GM23338 (cell line): ENCODE data around the gene TRIM31. TPM values are rescaled to one million over a fixed set of nuclear protein-coding genes. Genes with fewer than 3 reads are reported as not detected.

Experiments used
- ATAC-seq: fragments of 200-7000 bp; cut with Tn5 transposase; 3 replicates; pipeline ENCODE4 v1.9.1; 2020
- DNase-seq: peaks from one replicate; pipeline ENCODE4 v3.0.0-alpha.2; 2015; ENCODE audit warnings: low spot score
- H2AFZ ChIP-seq: fragments of 200-600 bp; sonication (generic); 2 replicates; pipeline ENCODE4 v1.8.0; 2016; ENCODE audit warnings: antibody characterized with exemption, mild to moderate bottlenecking, moderate library complexity
- H3F3A ChIP-seq: fragments of 200-600 bp; sonication (generic); replicated peaks from 2 replicates; pipeline ENCODE4 v1.8.0; 2017; ENCODE audit warnings: antibody characterized with exemption, mixed run types, low read depth
- H3K27ac ChIP-seq: fragments of 200-600 bp; sonication (generic); 2 replicates; pipeline ENCODE4 v1.6.1; 2016; ENCODE audit warnings: low read depth
- H3K27me3 ChIP-seq: fragments of 200-600 bp; sonication (generic); 2 replicates; pipeline ENCODE4 v1.8.0; 2016; ENCODE audit warnings: mild to moderate bottlenecking, mixed run types, moderate library complexity; ENCODE audit not compliant: insufficient read depth
- H3K36me3 ChIP-seq: fragments of 200-600 bp; sonication (generic); 2 replicates; pipeline ENCODE4 v1.8.0; 2016; ENCODE audit warnings: mild to moderate bottlenecking; ENCODE audit not compliant: insufficient read depth
- H3K4me1 ChIP-seq: fragments of 200-600 bp; sonication (generic); 2 replicates; pipeline ENCODE4 v1.8.0; 2016; ENCODE audit warnings: mild to moderate bottlenecking, moderate library complexity; ENCODE audit not compliant: insufficient read depth
- H3K4me2 ChIP-seq: fragments of 200-600 bp; sonication (generic); 2 replicates; pipeline ENCODE4 v1.7.1; 2017; ENCODE audit warnings: mixed run types
- H3K4me3 ChIP-seq: fragments of 200-600 bp; sonication (generic); 2 replicates; pipeline ENCODE4 v1.6.1; 2016; ENCODE audit warnings: mixed run types
- H3K79me2 ChIP-seq: fragments of 200-600 bp; sonication (generic); replicated peaks from 2 replicates; pipeline ENCODE4 v1.8.0; 2017; ENCODE audit warnings: mild to moderate bottlenecking; ENCODE audit not compliant: insufficient read depth
- H3K9me2 ChIP-seq: fragments of 200-600 bp; sonication (generic); 2 replicates; pipeline ENCODE4 v1.8.0; 2017; ENCODE audit not compliant: insufficient read depth
- H4K20me1 ChIP-seq: fragments of 200-600 bp; sonication (generic); replicated peaks from 2 replicates; pipeline ENCODE4 v1.8.0; 2017; ENCODE audit warnings: mild to moderate bottlenecking; ENCODE audit not compliant: insufficient read depth
- H3K27ac Mint-ChIP-seq: 2 replicates; pipeline ENCODE4 v1.8.0; 2020; ENCODE audit warnings: inconsistent platforms, mild to moderate bottlenecking, moderate library complexity, mixed read lengths
- H3K27me3 Mint-ChIP-seq: 3 replicates; pipeline ENCODE4 v1.8.0; 2022; ENCODE audit warnings: low read depth, mild to moderate bottlenecking, moderate library complexity, mixed read lengths, inconsistent platforms; ENCODE audit not compliant: insufficient read depth, poor library complexity
- H3K36me3 Mint-ChIP-seq: 3 replicates; pipeline ENCODE4 v1.8.0; 2021; ENCODE audit warnings: low read depth, mild to moderate bottlenecking, inconsistent platforms, moderate library complexity, mixed read lengths
- H3K4me1 Mint-ChIP-seq: 3 replicates; pipeline ENCODE4 v1.8.0; 2020; ENCODE audit warnings: mild to moderate bottlenecking, inconsistent platforms, mixed read lengths
- H3K4me3 Mint-ChIP-seq: 3 replicates; pipeline ENCODE4 v1.8.0; 2021; ENCODE audit warnings: moderate library complexity, mild to moderate bottlenecking, inconsistent platforms, mixed read lengths
- H3K9me3 Mint-ChIP-seq: 3 replicates; pipeline ENCODE4 v1.8.0; 2020; ENCODE audit warnings: moderate library complexity, mild to moderate bottlenecking, inconsistent platforms, mixed read lengths
- CREB1 ChIP-seq: fragments of 250-450 bp; sonication (Bioruptor Pico); IDR thresholded peaks from 2 replicates; pipeline ENCODE4 v1.5.0; 2020; ENCODE audit warnings: low read depth, mild to moderate bottlenecking, moderate library complexity
- CTCF ChIP-seq, 2 experiments: fragments of 200-600 bp in 1 of 2; sonication (generic) in 1 of 2; conservative IDR thresholded peaks; 2 replicates each; pipeline versions ENCODE4 v1.5.1 to v1.6.1; 2016 to 2017; ENCODE audit warnings: antibody characterized with exemption in 2 of 2, low read depth in 2 of 2, mild to moderate bottlenecking in 2 of 2, moderate library complexity in 1 of 2
- ETS1 ChIP-seq: IDR thresholded peaks from 2 replicates; pipeline ENCODE4 v1.6.1; 2016; ENCODE audit warnings: antibody characterized with exemption
- EZH2 ChIP-seq: fragments of 200-600 bp; sonication (generic); IDR thresholded peaks from one replicate; pipeline ENCODE4 v1.8.0; 2017; ENCODE audit warnings: antibody characterized with exemption, mild to moderate bottlenecking, low read depth; ENCODE audit not compliant: unreplicated experiment
- EZH2phosphoT487 ChIP-seq: fragments of 200-600 bp; sonication (generic); IDR thresholded peaks from one replicate; pipeline ENCODE4 v1.8.1; 2018; ENCODE audit warnings: antibody characterized with exemption; ENCODE audit not compliant: unreplicated experiment
- JUNB ChIP-seq: IDR thresholded peaks from one replicate; pipeline ENCODE4 v1.6.1; 2016; ENCODE audit warnings: antibody characterized with exemption; ENCODE audit not compliant: unreplicated experiment
- POLR2AphosphoS5 ChIP-seq: IDR thresholded peaks from 2 replicates; pipeline ENCODE4 v1.6.1; 2016; ENCODE audit warnings: antibody characterized with exemption, low read depth
- REST ChIP-seq: IDR thresholded peaks from one replicate; pipeline ENCODE4 v1.6.1; 2018; ENCODE audit warnings: antibody characterized with exemption; ENCODE audit not compliant: unreplicated experiment
- STAT1 ChIP-seq: IDR thresholded peaks from one replicate; pipeline ENCODE4 v1.6.1; 2016; ENCODE audit warnings: antibody characterized with exemption; ENCODE audit not compliant: unreplicated experiment
- ZNF114 ChIP-seq: fragments of 250-450 bp; sonication (Bioruptor Pico); IDR thresholded peaks from 2 replicates; pipeline ENCODE4 v1.5.0; 2020; ENCODE audit warnings: mild to moderate bottlenecking, moderate library complexity
- ZNF331 ChIP-seq: fragments of 250-450 bp; sonication (Bioruptor Pico); IDR thresholded peaks from 2 replicates; pipeline ENCODE4 v1.5.0; 2020; ENCODE audit warnings: low read depth, mild to moderate bottlenecking, moderate library complexity
- polyA plus RNA-seq: library from polyadenylated mRNA; unstranded; fragments of >200 nt; fragmentation: Nextera tagmentation; extraction: Ambion mirVana; gene quantifications from 2 replicates; pipeline ENCODE4 v1.2.1, GENCODE V29; 2016
- total RNA-seq: library from RNA; depleted of rRNA; stranded (reverse); fragments of >200 nt; shearing (Covaris generic); gene quantifications from 2 replicates; pipeline ENCODE4 v1.2.3, GENCODE V29; 2014

TRIM31 gene
- total and polyA plus RNA-seq, 2 experiments from 2014 or later: 0.26 TPM; not detected in 1

GRCh38 chr6:30092852-30093543 is 19.9 kb downstream of the TRIM31 start:
- no peaks in the 10 kb centered on the region for H3K36me3 Mint-ChIP-seq
- H3K4me2 ChIP-seq: no peak overlapping the region
- H3K4me1 ChIP-seq: no peaks in the 10 kb centered on the region
- DNase-seq (no peak), ATAC-seq (peak; percentile 54)
- TF ChIP-seq EZH2phosphoT487 (no peak), STAT1 (no peak)
- peaks cover 71% of the 10 kb centered on the region for H3K27me3 ChIP-seq
- no peak overlapping the region for H3K27ac Mint-ChIP-seq
- H2AFZ ChIP-seq: no peak overlapping the region
- no peak overlapping the region; the same call in 2 of the 3 replicates for H3K4me3 Mint-ChIP-seq
- H3K4me3 ChIP-seq: no peak overlapping the region
- H3F3A ChIP-seq: no peaks in the 10 kb centered on the region
- no peaks in the 10 kb centered on the region for H3K36me3 ChIP-seq
- no peaks in the 10 kb centered on the region for H3K9me2 ChIP-seq
- H3K27me3 Mint-ChIP-seq: peaks cover 21% of the 10 kb centered on the region
- H3K4me1 Mint-ChIP-seq: peaks cover 5% of the 10 kb centered on the region; the same call in 2 of the 3 replicates
- H3K9me3 Mint-ChIP-seq: no peaks in the 10 kb centered on the region
- no peak overlapping the region for H3K27ac ChIP-seq
- no peaks in the 10 kb centered on the region for H3K79me2 ChIP-seq
- H4K20me1 ChIP-seq: 0 out of 2 replicates have a peak, but pooled peaks cover 4% of the 10 kb centered on the region

- Histone ChIP-seq H4K20me1 (0 out of 2 replicates have a peak, but pooled peaks cover 4% of the 10 kb centered on the region), H3F3A (no peaks in the 10 kb centered on the region), H3K36me3 (no peaks in the 10 kb centered on the region), H3K9me2 (no peaks in the 10 kb centered on the region), H3K4me2 (no peak overlapping the region), H3K27me3 (peaks cover 61% of the 10 kb centered on the region), H3K79me2 (no peaks in the 10 kb centered on the region), H3K4me3 (no peak overlapping the region), H3K4me1 (no peaks in the 10 kb centered on the region), H2AFZ (peak overlapping the region; percentile 74), H3K27ac (no peak overlapping the region)
- DNase-seq: no peak
- H3K27me3 Mint-ChIP-seq: peaks cover 17% of the 10 kb centered on the region
- peak; percentile 79 for ATAC-seq
- H3K36me3 Mint-ChIP-seq: no peaks in the 10 kb centered on the region
- H3K9me3 Mint-ChIP-seq: peaks cover 4% of the 10 kb centered on the region; the same call in 2 of the 3 replicates
- H3K4me1 Mint-ChIP-seq: peaks cover 5% of the 10 kb centered on the region; the same call in 2 of the 3 replicates
- H3K4me3 Mint-ChIP-seq: no peak overlapping the region
- H3K27ac Mint-ChIP-seq: no peak overlapping the region
- no peak for TF ChIP-seq CTCF (conservative IDR thresholded peaks at IDR 0.05; ENCODE audit: low read depth in 2 of 2)
- no peak for TF ChIP-seq EZH2phosphoT487
- TF ChIP-seq ZNF114 (CRISPR knock-in tag): no peak
- no peak for TF ChIP-seq ETS1
- no peak for TF ChIP-seq JUNB
- no peak for TF ChIP-seq REST
- TF ChIP-seq CREB1: no peak
- TF ChIP-seq ZNF331: no peak
- TF ChIP-seq EZH2: no peak
- TF ChIP-seq STAT1: no peak
- TF ChIP-seq POLR2AphosphoS5: no peak
These were observed 21.1 kb downstream of the TRIM31 start for GRCh38 chr6:30091577-30092381.
